Thoracic aorta (tissue), 2 donors: ENCODE measurements around the gene U2AF1L4. TPM values are rescaled to one million over a fixed set of nuclear protein-coding genes. Genes with fewer than 3 reads are reported as not detected.

Experiments
- ATAC-seq: fragments of 150-250 bp; one replicate; pipeline ENCODE4 v1.8.0; 2017; ENCODE audit warnings: low read depth; ENCODE audit not compliant: insufficient number of reproducible peaks, low FRiP score
- DNase-seq: peaks from one replicate; pipeline ENCODE4 v3.0.0-alpha.2; 2020; ENCODE audit warnings: low spot score
- H3K27ac ChIP-seq, 2 donors: fragments of 200-600 bp; sonication (generic); 1 replicate in 1 of 2; 2 replicates in 1 of 2; pipeline ENCODE4 v1.5.1; 2016; ENCODE audit warnings: mild to moderate bottlenecking in 2 of 2, moderate library complexity in 2 of 2
- H3K27me3 ChIP-seq: fragments of 200-600 bp; sonication (generic); replicated peaks from 2 replicates; pipeline ENCODE4 v1.6.0; 2016; ENCODE audit warnings: mild to moderate bottlenecking; ENCODE audit not compliant: insufficient read depth
- H3K36me3 ChIP-seq: fragments of 200-600 bp; sonication (generic); one replicate; pipeline ENCODE4 v1.5.1; 2016
- H3K4me1 ChIP-seq, 2 donors: fragments of 200-600 bp; sonication (generic); 1 replicate in 1 of 2; 2 replicates in 1 of 2; pipeline versions ENCODE4 v1.5.1 to v1.6.0; 2016; ENCODE audit warnings: low read depth in 2 of 2, mild to moderate bottlenecking in 1 of 2; ENCODE audit not compliant: control insufficient read depth in 1 of 2
- H3K4me3 ChIP-seq: fragments of 200-600 bp; sonication (generic); 2 replicates; pipeline ENCODE4 v1.5.1; 2016; ENCODE audit warnings: mild to moderate bottlenecking
- H3K9me3 ChIP-seq: fragments of 200-600 bp; sonication (generic); 2 replicates; pipeline ENCODE4 v1.5.1; 2016
- total RNA-seq, 2 donors: library from RNA; depleted of rRNA; stranded (reverse); fragments of >200 nt; gene quantifications; one replicate each; pipeline versions ENCODE4 v1.1.0 to v1.2.3, GENCODE V29; 2016
- TF ChIP-seq, protein P1 (sequence below): fragments of 200-600 bp; sonication (generic); IDR thresholded peaks from one replicate; pipeline ENCODE4 v1.5.1; 2019; ENCODE audit warnings: antibody characterized with exemption

Gene U2AF1L4
- total RNA-seq, 2 donors from 2014 or later: 34.4 to 42.6 TPM

GRCh38 chr19:35783469-35784434 is 38.5 kb upstream of the U2AF1L4 start:
- peaks cover 21% of the 10 kb centered on the region for H3K36me3 ChIP-seq
- no peaks in the 10 kb centered on the region for H3K9me3 ChIP-seq
- no peaks in the 10 kb centered on the region for H3K4me1 ChIP-seq
- H3K4me3 ChIP-seq: no peak overlapping the region
- H3K27me3 ChIP-seq: no peaks in the 10 kb centered on the region
- TF ChIP-seq, protein P1, sequence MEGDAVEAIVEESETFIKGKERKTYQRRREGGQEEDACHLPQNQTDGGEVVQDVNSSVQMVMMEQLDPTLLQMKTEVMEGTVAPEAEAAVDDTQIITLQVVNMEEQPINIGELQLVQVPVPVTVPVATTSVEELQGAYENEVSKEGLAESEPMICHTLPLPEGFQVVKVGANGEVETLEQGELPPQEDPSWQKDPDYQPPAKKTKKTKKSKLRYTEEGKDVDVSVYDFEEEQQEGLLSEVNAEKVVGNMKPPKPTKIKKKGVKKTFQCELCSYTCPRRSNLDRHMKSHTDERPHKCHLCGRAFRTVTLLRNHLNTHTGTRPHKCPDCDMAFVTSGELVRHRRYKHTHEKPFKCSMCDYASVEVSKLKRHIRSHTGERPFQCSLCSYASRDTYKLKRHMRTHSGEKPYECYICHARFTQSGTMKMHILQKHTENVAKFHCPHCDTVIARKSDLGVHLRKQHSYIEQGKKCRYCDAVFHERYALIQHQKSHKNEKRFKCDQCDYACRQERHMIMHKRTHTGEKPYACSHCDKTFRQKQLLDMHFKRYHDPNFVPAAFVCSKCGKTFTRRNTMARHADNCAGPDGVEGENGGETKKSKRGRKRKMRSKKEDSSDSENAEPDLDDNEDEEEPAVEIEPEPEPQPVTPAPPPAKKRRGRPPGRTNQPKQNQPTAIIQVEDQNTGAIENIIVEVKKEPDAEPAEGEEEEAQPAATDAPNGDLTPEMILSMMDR: no peak
- no peak overlapping the region for H3K27ac ChIP-seq
- no peak for DNase-seq
- ATAC-seq: no peak

DNA sequence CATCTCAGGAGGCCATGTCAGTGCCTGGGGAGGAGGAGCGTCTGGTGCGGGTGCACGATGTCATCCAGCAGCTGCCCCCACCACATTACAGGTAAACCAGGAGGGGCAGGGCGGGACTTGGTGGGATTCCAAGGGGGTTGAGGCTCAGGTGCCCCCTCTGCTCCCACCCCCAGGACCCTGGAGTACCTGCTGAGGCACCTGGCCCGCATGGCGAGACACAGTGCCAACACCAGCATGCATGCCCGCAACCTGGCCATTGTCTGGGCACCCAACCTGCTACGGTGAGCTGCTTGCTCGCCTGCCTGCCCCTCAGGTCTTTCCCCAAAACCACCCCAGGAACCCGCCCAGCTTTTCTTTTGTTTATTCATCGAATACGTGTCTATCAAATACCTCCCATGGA is 37.4 kb upstream of the U2AF1L4 start:
- Histone ChIP-seq H3K4me3 (no peak overlapping the region), H3K27me3 (no peaks in the 10 kb centered on the region), H3K36me3 (peaks cover 21% of the 10 kb centered on the region), H3K9me3 (no peaks in the 10 kb centered on the region), H3K27ac (no peak overlapping the region), H3K4me1 (no peaks in the 10 kb centered on the region)
- TF ChIP-seq, protein P1: no peak
- DNase-seq (no peak), ATAC-seq (no peak)

DNA sequence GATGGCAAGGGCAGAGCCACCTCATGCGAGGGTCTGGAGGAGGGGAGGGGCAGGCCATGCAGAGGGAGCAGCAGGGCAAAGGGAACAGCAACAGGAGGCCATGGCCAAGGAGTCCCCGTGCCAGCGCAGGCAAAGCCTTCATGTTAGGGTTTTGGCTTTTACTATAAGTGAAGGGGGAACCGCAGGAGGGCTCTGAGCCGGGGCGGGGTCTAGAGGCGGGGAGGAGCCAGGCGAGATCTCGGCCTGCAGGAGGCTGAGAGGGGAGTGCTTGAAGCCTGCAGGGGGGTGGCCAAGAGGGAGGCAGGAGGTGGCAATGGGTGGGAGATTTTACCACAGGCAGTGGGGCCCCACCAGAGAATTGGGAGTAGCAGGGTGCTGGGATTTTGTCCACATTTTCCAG is 36.4 kb upstream of the U2AF1L4 start:
- DNase-seq: no peak

GRCh38 chr19:35780717-35781116 is 35.5 kb upstream of the U2AF1L4 start:
- no peak overlapping the region for H3K4me3 ChIP-seq
- TF ChIP-seq, protein P1: no peak
- ATAC-seq (no peak), DNase-seq (no peak)
- no peaks in the 10 kb centered on the region for H3K9me3 ChIP-seq
- no peaks in the 10 kb centered on the region for H3K27me3 ChIP-seq
- peaks cover 7 to 8% of the 10 kb centered on the region in 2 donors for H3K4me1 ChIP-seq
- peaks cover 21% of the 10 kb centered on the region for H3K36me3 ChIP-seq
- no peak overlapping the region for H3K27ac ChIP-seq

More for the DNA sequence above, 36.4 kb upstream of the U2AF1L4 start:
- Histone ChIP-seq H3K36me3 (peaks cover 21% of the 10 kb centered on the region), H3K4me3 (no peak overlapping the region), H3K4me1 (peaks cover 0 to under 1% of the 10 kb centered on the region in 2 donors), H3K27me3 (no peaks in the 10 kb centered on the region), H3K9me3 (no peaks in the 10 kb centered on the region), H3K27ac (no peak overlapping the region)
- ATAC-seq: no peak
- TF ChIP-seq, protein P1: no peak

DNA sequence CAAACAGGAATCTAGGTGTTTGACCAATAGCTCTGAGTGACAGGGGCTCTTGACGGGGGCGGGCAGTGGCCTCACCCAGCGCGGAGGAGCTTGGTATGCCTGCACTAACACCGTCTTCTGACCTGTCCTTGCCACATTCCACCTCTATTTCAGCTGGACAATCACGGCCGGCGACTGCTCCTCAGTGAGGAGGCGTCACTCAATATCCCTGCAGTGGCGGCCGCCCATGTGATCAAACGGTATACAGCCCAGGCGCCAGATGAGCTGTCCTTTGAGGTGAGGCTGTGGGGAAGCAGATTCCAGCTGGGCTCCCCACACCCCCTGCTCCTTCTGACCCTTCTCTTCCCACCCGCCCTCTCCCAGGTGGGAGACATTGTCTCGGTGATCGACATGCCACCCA is 34.8 kb upstream of the U2AF1L4 start:
- no peak overlapping the region for H3K4me3 ChIP-seq
- no peak for ATAC-seq
- peaks cover 7 to 8% of the 10 kb centered on the region in 2 donors for H3K4me1 ChIP-seq

More for the DNA sequence above, 34.8 kb upstream of the U2AF1L4 start:
- DNase-seq: no peak
- no peaks in the 10 kb centered on the region for H3K9me3 ChIP-seq
- no peak overlapping the region for H3K27ac ChIP-seq
- H3K36me3 ChIP-seq: peaks cover 18% of the 10 kb centered on the region
- H3K27me3 ChIP-seq: no peaks in the 10 kb centered on the region
- TF ChIP-seq, protein P1: no peak
